Liver (tissue), 9 donors: Measurements from ENCODE around the gene COX10. TPM values are rescaled to one million over a fixed set of nuclear protein-coding genes. Genes with fewer than 3 reads are reported as not detected.

Source experiments
- DNase-seq: peaks from one replicate; pipeline ENCODE4 v3.0.0-alpha.2; 2017; ENCODE audit warnings: low spot score
- H3K27ac ChIP-seq, 2 donors: one replicate each; pipeline ENCODE4 v1.7.0; 2013; ENCODE audit warnings: inconsistent platforms in 2 of 2, low read length in 2 of 2, control low read depth in 1 of 2, low read depth in 1 of 2, mild to moderate bottlenecking in 1 of 2
- H3K27me3 ChIP-seq, 4 donors: one replicate each; pipeline versions ENCODE4 v1.6.1 to v1.7.0; 2013; ENCODE audit warnings: low read length in 3 of 4, inconsistent platforms in 1 of 4, mild to moderate bottlenecking in 1 of 4, moderate library complexity in 1 of 4; ENCODE audit not compliant: control insufficient read depth in 4 of 4, insufficient read depth in 4 of 4
- H3K36me3 ChIP-seq, 4 donors: one replicate each; pipeline versions ENCODE4 v1.6.1 to v1.7.0; 2013; ENCODE audit warnings: low read length in 3 of 4, mild to moderate bottlenecking in 3 of 4, low read depth in 1 of 4, moderate library complexity in 1 of 4; ENCODE audit not compliant: control insufficient read depth in 4 of 4, insufficient read depth in 3 of 4
- H3K4me1 ChIP-seq, 4 donors: one replicate each; pipeline versions ENCODE4 v1.6.1 to v1.7.0; 2013; ENCODE audit warnings: low read length in 3 of 4, mild to moderate bottlenecking in 3 of 4, moderate library complexity in 1 of 4; ENCODE audit not compliant: control insufficient read depth in 4 of 4, insufficient read depth in 4 of 4
- H3K4me3 ChIP-seq, 3 donors: one replicate each; pipeline versions ENCODE4 v1.6.1 to v1.7.0; 2013; ENCODE audit warnings: low read length in 3 of 3, control low read depth in 1 of 3, low read depth in 1 of 3, mild to moderate bottlenecking in 1 of 3
- H3K9ac ChIP-seq, 2 donors: one replicate each; pipeline ENCODE4 v1.7.0; 2013; ENCODE audit warnings: low read length in 2 of 2, mild to moderate bottlenecking in 2 of 2, moderate library complexity in 2 of 2, control low read depth in 1 of 2, low read depth in 1 of 2
- H3K9me3 ChIP-seq, 4 donors: one replicate each; pipeline versions ENCODE4 v1.6.1 to v1.7.0; 2013; ENCODE audit warnings: low read length in 3 of 4; ENCODE audit not compliant: control insufficient read depth in 4 of 4
- EGR1 ChIP-seq, 2 donors: IDR thresholded peaks; 2 replicates each; pipeline ENCODE4 v1.6.1; 2016 to 2018; ENCODE audit warnings: antibody characterized with exemption in 2 of 2, low read depth in 2 of 2
- FOXA1 ChIP-seq: IDR thresholded peaks from 2 replicates; pipeline ENCODE4 v1.6.1; 2016; ENCODE audit warnings: antibody characterized with exemption
- FOXA2 ChIP-seq: IDR thresholded peaks from 2 replicates; pipeline ENCODE4 v1.6.1; 2016; ENCODE audit warnings: antibody characterized with exemption
- GABPA ChIP-seq, 2 donors: IDR thresholded peaks in 1 of 2; conservative IDR thresholded peaks in 1 of 2; 2 replicates each; pipeline ENCODE4 v1.6.1; 2016; ENCODE audit warnings: antibody characterized with exemption in 2 of 2, mild to moderate bottlenecking in 1 of 2, moderate library complexity in 1 of 2
- HNF4G ChIP-seq: IDR thresholded peaks from 2 replicates; pipeline ENCODE4 v1.6.1; 2016; ENCODE audit warnings: antibody characterized with exemption
- JUND ChIP-seq, 2 donors: IDR thresholded peaks; 2 replicates each; pipeline ENCODE4 v1.6.1; 2016; ENCODE audit warnings: antibody characterized with exemption in 2 of 2
- NR2F2 ChIP-seq: IDR thresholded peaks from 2 replicates; pipeline ENCODE4 v1.6.1; 2016; ENCODE audit warnings: antibody characterized with exemption
- RAD21 ChIP-seq, 2 donors: IDR thresholded peaks; 2 replicates each; pipeline ENCODE4 v1.6.1; 2016; ENCODE audit warnings: antibody characterized with exemption in 2 of 2, mild to moderate bottlenecking in 2 of 2
- RXRA ChIP-seq, 2 donors: IDR thresholded peaks; 2 replicates each; pipeline ENCODE4 v1.6.1; 2017 to 2018; ENCODE audit warnings: antibody characterized with exemption in 2 of 2, mild to moderate bottlenecking in 1 of 2
- SP1 ChIP-seq: IDR thresholded peaks from 2 replicates; pipeline ENCODE4 v1.6.1; 2018; ENCODE audit warnings: antibody characterized with exemption, mild to moderate bottlenecking
- TAF1 ChIP-seq: conservative IDR thresholded peaks from 2 replicates; pipeline ENCODE4 v1.6.1; 2016; ENCODE audit warnings: antibody characterized with exemption, mild to moderate bottlenecking
- YY1 ChIP-seq: IDR thresholded peaks from 2 replicates; pipeline ENCODE4 v1.6.1; 2016; ENCODE audit warnings: antibody characterized with exemption, mild to moderate bottlenecking
- WGBS: extraction: QIAGEN DNeasy Blood & Tissue Kit; methylation state at CpG from one replicate; pipeline ENCODE4 v1.1.7; 2013; 5-methylcytosine and 5-hydroxymethylcytosine counted together
- polyA plus RNA-seq, 2 donors: library from polyadenylated mRNA; stranded (reverse) in 1 of 2; unstranded in 1 of 2; fragments of 200-250 nt in 1 of 2; fragments of >200 nt in 1 of 2; fragmentation: Nextera tagmentation in 1 of 2; extraction: Ambion mirVana in 1 of 2; gene quantifications; one replicate each; pipeline versions ENCODE4 v1.2.1 to v1.2.3, GENCODE V29; 2013 to 2015
- total RNA-seq, 2 donors: library from RNA; depleted of rRNA; stranded (reverse); fragments of >200 nt; gene quantifications; one replicate each; pipeline ENCODE4 v1.2.3, GENCODE V29; 2014
- TF ChIP-seq, protein P1 (sequence below): fragments of 150-350 bp; IDR thresholded peaks from 2 replicates; pipeline ENCODE4 v1.5.1; 2017; ENCODE audit warnings: improper control_type of control experiment, low read depth, low read length; ENCODE audit not compliant: missing input control
- TF ChIP-seq, protein P2 (sequence below): IDR thresholded peaks from 2 replicates; pipeline ENCODE4 v1.6.1; 2016; ENCODE audit warnings: antibody characterized with exemption, mild to moderate bottlenecking
- TF ChIP-seq, protein P3 (sequence below): IDR thresholded peaks from 2 replicates; pipeline ENCODE4 v1.6.1; 2016; ENCODE audit warnings: antibody characterized with exemption
- donor health status: healthy.
- donor health status: healthy.
- donor health status: healthy.
- donor health status: healthy.
- donor health status: healthy.

The COX10 gene
- total and polyA plus RNA-seq, 4 donors: 7.0 to 15.1 (median 8.7) TPM

DNA sequence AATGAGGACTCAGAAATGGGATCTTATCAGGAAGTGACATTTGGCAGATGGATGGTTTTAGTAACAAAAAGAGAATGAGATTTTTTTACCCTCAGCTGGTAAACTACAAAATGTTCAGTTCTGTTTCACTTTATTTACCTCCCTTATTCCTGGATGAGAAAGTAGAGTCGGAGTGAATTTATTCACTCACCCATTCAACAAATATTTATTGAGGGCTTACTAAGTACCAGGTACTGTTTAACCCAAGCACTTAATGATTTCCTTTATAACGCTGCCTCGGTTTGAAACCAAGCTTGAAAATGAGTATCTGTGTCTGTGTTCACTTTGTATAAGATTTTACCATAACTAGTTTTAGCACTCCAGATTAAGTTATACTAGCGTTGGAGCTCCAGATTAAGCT lies 129.3 kb downstream of the COX10 start:
- no peak overlapping the region for H3K27ac ChIP-seq
- TF ChIP-seq NR2F2 (no peak), FOXA2 (no peak), JUND (IDR thresholded peaks at IDR 0.05) (no peak)
- no peak for DNase-seq
- peaks cover 0 to 3% (median 0%) of the 10 kb centered on the region in 4 donors for H3K36me3 ChIP-seq
- no peak overlapping the region for H3K9ac ChIP-seq
- H3K4me3 ChIP-seq: no peak overlapping the region
- H3K27me3 ChIP-seq: no peaks in the 10 kb centered on the region
- H3K4me1 ChIP-seq: no peaks in the 10 kb centered on the region
- H3K9me3 ChIP-seq: no peaks in the 10 kb centered on the region
- 84% methylated on average over 4 of the region's 4 CpGs for WGBS

DNA sequence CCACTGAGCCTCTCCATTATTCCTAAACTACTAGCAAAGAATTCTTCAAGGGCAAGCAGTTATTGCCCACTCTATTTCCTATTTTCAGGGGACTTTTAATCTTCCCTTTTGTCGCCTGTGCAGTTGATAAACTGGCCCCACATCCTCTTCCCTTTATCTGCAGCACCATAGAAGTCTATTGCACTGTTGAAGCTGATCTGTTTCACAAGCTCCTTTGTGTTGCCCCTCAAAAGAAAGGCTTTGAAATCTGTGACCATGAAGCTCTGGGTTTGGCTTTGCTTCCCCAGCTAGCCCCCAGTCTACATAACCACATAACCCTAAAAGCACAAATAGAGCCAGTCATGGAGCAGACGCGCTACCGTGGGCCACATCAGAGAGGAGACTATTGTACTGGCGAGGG lies 130.3 kb downstream of the COX10 start:
- Histone ChIP-seq H3K4me3 (no peak overlapping the region), H3K4me1 (no peaks in the 10 kb centered on the region), H3K36me3 (peaks cover 0 to 5% (median 0%) of the 10 kb centered on the region in 4 donors), H3K9ac (no peak overlapping the region), H3K27me3 (no peaks in the 10 kb centered on the region), H3K9me3 (no peaks in the 10 kb centered on the region), H3K27ac (no peak overlapping the region)
- 96% methylated on average over 5 of the region's 5 CpGs for WGBS
- no peak for DNase-seq
- TF ChIP-seq EGR1 (IDR thresholded peaks at IDR 0.05; ENCODE audit: low read depth in 2 of 2) (no peak), TAF1 (no peak), SP1 (no peak), FOXA2 (no peak), GABPA (IDR thresholded peaks at IDR 0.05 in 1 of 2, conservative IDR thresholded peaks at IDR 0.05 in 1 of 2) (no peak)

DNA sequence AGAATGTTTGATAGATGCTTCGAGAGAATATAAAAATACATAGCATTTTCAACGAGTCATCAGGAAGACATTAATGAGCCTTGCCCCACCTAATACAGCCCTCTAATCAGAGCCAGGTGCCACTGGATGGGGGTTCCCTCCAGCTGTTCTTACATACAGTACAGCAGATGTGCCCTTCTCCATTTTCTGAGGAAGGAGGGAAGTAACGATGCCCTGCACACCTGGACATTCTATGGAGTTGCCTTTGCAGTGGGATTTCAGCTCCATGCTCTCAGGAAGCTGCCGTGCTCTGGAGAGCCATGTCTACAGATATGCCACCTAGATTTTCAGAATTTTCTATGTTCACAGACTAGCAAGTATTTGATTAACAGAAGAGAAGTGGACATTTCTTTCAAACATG lies 131.1 kb downstream of the COX10 start:
- H3K36me3 ChIP-seq: peaks cover 0 to 5% (median 0%) of the 10 kb centered on the region in 4 donors
- H3K4me3 ChIP-seq: no peak overlapping the region
- DNase-seq: no peak
- no peaks in the 10 kb centered on the region for H3K9me3 ChIP-seq
- no peaks in the 10 kb centered on the region for H3K27me3 ChIP-seq
- no peak overlapping the region for H3K27ac ChIP-seq
- H3K9ac ChIP-seq: no peak overlapping the region
- 95% methylated on average over 4 of the region's 4 CpGs for WGBS
- H3K4me1 ChIP-seq: peaks cover 0 to 2% (median under 1%) of the 10 kb centered on the region in 4 donors
- TF ChIP-seq, protein P1, sequence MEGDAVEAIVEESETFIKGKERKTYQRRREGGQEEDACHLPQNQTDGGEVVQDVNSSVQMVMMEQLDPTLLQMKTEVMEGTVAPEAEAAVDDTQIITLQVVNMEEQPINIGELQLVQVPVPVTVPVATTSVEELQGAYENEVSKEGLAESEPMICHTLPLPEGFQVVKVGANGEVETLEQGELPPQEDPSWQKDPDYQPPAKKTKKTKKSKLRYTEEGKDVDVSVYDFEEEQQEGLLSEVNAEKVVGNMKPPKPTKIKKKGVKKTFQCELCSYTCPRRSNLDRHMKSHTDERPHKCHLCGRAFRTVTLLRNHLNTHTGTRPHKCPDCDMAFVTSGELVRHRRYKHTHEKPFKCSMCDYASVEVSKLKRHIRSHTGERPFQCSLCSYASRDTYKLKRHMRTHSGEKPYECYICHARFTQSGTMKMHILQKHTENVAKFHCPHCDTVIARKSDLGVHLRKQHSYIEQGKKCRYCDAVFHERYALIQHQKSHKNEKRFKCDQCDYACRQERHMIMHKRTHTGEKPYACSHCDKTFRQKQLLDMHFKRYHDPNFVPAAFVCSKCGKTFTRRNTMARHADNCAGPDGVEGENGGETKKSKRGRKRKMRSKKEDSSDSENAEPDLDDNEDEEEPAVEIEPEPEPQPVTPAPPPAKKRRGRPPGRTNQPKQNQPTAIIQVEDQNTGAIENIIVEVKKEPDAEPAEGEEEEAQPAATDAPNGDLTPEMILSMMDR: no peak
- no peak for TF ChIP-seq RXRA (IDR thresholded peaks at IDR 0.05)
- TF ChIP-seq YY1: no peak
- TF ChIP-seq HNF4G: no peak
- TF ChIP-seq FOXA1: no peak
- no peak for TF ChIP-seq EGR1 (IDR thresholded peaks at IDR 0.05; ENCODE audit: low read depth in 2 of 2)
- TF ChIP-seq, protein P2, sequence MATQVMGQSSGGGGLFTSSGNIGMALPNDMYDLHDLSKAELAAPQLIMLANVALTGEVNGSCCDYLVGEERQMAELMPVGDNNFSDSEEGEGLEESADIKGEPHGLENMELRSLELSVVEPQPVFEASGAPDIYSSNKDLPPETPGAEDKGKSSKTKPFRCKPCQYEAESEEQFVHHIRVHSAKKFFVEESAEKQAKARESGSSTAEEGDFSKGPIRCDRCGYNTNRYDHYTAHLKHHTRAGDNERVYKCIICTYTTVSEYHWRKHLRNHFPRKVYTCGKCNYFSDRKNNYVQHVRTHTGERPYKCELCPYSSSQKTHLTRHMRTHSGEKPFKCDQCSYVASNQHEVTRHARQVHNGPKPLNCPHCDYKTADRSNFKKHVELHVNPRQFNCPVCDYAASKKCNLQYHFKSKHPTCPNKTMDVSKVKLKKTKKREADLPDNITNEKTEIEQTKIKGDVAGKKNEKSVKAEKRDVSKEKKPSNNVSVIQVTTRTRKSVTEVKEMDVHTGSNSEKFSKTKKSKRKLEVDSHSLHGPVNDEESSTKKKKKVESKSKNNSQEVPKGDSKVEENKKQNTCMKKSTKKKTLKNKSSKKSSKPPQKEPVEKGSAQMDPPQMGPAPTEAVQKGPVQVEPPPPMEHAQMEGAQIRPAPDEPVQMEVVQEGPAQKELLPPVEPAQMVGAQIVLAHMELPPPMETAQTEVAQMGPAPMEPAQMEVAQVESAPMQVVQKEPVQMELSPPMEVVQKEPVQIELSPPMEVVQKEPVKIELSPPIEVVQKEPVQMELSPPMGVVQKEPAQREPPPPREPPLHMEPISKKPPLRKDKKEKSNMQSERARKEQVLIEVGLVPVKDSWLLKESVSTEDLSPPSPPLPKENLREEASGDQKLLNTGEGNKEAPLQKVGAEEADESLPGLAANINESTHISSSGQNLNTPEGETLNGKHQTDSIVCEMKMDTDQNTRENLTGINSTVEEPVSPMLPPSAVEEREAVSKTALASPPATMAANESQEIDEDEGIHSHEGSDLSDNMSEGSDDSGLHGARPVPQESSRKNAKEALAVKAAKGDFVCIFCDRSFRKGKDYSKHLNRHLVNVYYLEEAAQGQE: no peak
- no peak for TF ChIP-seq JUND (IDR thresholded peaks at IDR 0.05)
- TF ChIP-seq FOXA2: no peak
- TF ChIP-seq, protein P3, sequence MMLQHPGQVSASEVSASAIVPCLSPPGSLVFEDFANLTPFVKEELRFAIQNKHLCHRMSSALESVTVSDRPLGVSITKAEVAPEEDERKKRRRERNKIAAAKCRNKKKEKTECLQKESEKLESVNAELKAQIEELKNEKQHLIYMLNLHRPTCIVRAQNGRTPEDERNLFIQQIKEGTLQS: no peak
- no peak for TF ChIP-seq RAD21 (IDR thresholded peaks at IDR 0.05)
- TF ChIP-seq TAF1: no peak
- no peak for TF ChIP-seq NR2F2
